ENCODE measurements around the gene LPP.

- TF ChIP-seq, protein P1, sequence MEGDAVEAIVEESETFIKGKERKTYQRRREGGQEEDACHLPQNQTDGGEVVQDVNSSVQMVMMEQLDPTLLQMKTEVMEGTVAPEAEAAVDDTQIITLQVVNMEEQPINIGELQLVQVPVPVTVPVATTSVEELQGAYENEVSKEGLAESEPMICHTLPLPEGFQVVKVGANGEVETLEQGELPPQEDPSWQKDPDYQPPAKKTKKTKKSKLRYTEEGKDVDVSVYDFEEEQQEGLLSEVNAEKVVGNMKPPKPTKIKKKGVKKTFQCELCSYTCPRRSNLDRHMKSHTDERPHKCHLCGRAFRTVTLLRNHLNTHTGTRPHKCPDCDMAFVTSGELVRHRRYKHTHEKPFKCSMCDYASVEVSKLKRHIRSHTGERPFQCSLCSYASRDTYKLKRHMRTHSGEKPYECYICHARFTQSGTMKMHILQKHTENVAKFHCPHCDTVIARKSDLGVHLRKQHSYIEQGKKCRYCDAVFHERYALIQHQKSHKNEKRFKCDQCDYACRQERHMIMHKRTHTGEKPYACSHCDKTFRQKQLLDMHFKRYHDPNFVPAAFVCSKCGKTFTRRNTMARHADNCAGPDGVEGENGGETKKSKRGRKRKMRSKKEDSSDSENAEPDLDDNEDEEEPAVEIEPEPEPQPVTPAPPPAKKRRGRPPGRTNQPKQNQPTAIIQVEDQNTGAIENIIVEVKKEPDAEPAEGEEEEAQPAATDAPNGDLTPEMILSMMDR (IDR thresholded peaks at IDR 0.05; ENCODE audit: borderline replicate concordance, extremely low read depth, low read length, poor library complexity, severe bottlenecking): no peak
- no peak for TF ChIP-seq EZH2 (IDR thresholded peaks at IDR 0.05; ENCODE audit: borderline replicate concordance, low read depth, low read length, severe bottlenecking)
Measured at GRCh38 chr3:188617988-188618701, 464.2 kb downstream of the LPP start.

Measured in DND-41 (cell line).